Measurements from ENCODE around the gene ARPC3.
A peak's percentile ranks its signal among the peaks of the same experiment; 100 is the strongest.
"Not testable (repeated sequence)": the region's sequence is repeated elsewhere in the genome, so short reads cannot be mapped to it uniquely, and the experiment has no call there.

ARPC3 gene

DNA sequence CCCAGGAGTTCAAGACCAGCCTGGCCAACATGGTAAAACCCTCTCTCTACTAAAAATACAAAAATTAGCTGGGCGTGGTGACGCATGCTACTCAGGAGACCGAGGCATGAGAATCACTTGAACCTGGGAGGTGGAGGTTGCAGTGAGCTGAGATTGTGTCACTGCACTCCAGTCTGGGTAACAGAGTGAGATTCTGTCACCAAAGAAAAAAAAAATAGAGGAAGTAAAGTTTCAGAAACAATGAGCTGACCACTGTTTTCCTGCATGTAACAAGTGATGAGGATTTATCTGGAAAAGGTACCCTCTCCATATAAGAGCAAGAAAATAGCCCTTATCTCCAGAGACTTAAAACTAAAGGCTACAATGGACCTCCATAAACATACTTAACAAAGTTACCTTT lies 33.0 kb downstream of the ARPC3 start:
- not testable (repeated sequence) for H3K27ac ChIP-seq (ENCODE audit: low read depth, low read length); H2AFZ ChIP-seq (ENCODE audit: low read length, unreplicated experiment)

DNA sequence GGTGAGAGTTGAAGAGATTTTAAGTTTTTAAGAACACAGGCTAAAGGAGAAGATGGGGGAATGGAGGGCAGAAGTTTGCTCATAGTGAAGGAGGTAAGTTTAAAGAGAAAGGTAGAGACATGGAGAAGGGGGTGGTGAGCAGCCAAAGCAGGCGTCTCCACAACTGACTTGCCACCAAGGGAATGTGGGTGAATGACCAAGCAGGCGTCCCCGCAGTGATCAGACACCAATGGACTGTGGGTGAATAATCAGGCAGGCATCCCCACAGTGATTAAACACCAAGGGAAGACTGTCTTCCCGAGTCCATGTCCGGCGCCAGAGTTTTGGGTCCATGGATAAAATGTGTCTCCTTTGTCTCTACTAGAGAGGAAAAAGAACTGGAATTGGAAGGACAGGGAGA lies 40.1 kb downstream of the ARPC3 start:
- not testable (repeated sequence) for H2AFZ ChIP-seq (ENCODE audit: low read length, unreplicated experiment); H3K79me2 ChIP-seq (ENCODE audit: control insufficient read depth, insufficient read depth, low read length, unreplicated experiment); H3K27ac ChIP-seq (ENCODE audit: low read depth, low read length); H3K27me3 ChIP-seq (ENCODE audit: insufficient read depth, low read length); H3K4me3 ChIP-seq (ENCODE audit: low read depth, low read length); H3K36me3 ChIP-seq (ENCODE audit: insufficient read depth, low read length); H3K4me1 ChIP-seq (ENCODE audit: control insufficient read depth, insufficient read depth, low read length, unreplicated experiment)

More for the DNA sequence above, 33.0 kb downstream of the ARPC3 start:
- not testable (repeated sequence) for H3K79me2 ChIP-seq (ENCODE audit: control insufficient read depth, insufficient read depth, low read length, unreplicated experiment); H3K36me3 ChIP-seq (ENCODE audit: insufficient read depth, low read length); H3K4me3 ChIP-seq (ENCODE audit: low read depth, low read length); H3K27me3 ChIP-seq (ENCODE audit: insufficient read depth, low read length); H3K4me1 ChIP-seq (ENCODE audit: control insufficient read depth, insufficient read depth, low read length, unreplicated experiment)

DNA sequence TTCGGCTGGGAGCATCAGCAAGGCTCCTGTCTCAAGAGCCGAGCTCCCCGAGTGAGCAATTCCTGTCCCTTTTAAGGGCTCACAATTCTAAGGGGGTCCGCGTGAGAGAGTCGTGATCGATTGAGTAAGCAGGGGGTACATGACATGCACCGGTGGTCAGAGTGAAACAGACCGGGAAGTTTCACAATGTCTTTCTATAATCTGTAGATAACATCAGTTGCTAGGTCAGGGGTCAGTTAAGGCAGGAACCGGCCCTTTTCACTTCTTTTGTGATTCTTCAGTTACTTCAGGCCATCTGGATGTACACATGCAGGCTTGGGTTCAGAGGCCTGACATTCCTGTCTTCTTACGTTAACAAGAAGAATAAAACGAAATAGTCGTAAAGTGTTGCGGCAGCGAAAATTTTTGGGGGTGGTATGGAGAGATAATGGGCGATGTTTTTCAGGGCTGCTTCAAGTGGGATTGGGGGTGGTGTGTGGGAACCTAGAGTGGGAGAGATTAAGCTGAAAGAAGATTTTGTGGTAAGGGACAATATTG lies 44.9 kb downstream of the ARPC3 start:
- H3K79me2 ChIP-seq (ENCODE audit: control insufficient read depth, insufficient read depth, low read length, unreplicated experiment), result peaks cover 32% of the 10 kb centered on the region
- H3K36me3 ChIP-seq (ENCODE audit: insufficient read depth, low read length); H3K4me1 ChIP-seq (ENCODE audit: control insufficient read depth, insufficient read depth, low read length, unreplicated experiment); H3K27ac ChIP-seq (ENCODE audit: low read depth, low read length); H3K27me3 ChIP-seq (ENCODE audit: insufficient read depth, low read length); H3K4me3 ChIP-seq (ENCODE audit: low read depth, low read length); H2AFZ ChIP-seq (ENCODE audit: low read length, unreplicated experiment): not testable (repeated sequence)

DNA sequence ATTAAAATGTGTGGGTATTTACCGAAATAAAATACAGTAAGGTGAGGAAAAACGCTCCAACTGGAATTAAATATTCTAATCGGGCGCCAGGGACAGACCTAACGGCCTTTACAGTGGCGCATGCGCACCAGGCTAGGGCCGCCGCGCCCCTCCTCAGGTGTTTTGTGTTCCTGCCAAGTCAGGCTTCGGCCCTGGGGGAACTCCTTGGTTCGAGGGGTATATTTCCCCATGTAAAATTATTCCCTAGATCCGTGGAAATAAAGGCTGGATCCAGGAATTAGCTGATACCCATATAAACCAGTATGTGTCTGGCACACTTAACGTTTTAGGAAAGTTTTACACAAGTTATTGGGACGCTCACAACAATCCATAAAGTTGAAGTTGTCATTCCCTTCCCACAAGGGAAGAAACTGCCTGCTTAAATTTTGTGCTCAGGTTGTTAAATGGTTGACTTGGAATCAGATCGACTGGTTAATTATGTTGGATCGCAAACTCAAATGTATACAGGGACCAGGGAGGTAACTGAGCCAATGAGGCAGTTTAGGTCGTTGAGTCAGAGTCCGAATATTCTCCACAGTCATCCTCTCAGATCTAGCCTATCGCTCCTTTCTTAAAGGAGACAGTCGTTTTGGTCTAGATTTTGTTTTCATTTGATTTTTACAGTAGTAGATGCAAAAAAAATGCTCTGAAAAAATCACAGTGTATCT lies 46.0 kb downstream of the ARPC3 start:
- H3K4me3 ChIP-seq (ENCODE audit: low read depth, low read length), result peak overlapping the region; percentile 99
- H3K79me2 ChIP-seq (ENCODE audit: control insufficient read depth, insufficient read depth, low read length, unreplicated experiment), result peaks cover 42% of the 10 kb centered on the region
- no peaks in the 10 kb centered on the region for H3K27me3 ChIP-seq (ENCODE audit: insufficient read depth, low read length)
- H2AFZ ChIP-seq (ENCODE audit: low read length, unreplicated experiment), result peak overlapping the region; percentile 100
- peaks cover 3% of the 10 kb centered on the region for H3K4me1 ChIP-seq (ENCODE audit: control insufficient read depth, insufficient read depth, low read length, unreplicated experiment)
- peaks cover 6% of the 10 kb centered on the region; the same call in 1 of the 2 replicates for H3K36me3 ChIP-seq (ENCODE audit: insufficient read depth, low read length)
- H3K27ac ChIP-seq (ENCODE audit: low read depth, low read length), result peak overlapping the region; percentile 99

DNA sequence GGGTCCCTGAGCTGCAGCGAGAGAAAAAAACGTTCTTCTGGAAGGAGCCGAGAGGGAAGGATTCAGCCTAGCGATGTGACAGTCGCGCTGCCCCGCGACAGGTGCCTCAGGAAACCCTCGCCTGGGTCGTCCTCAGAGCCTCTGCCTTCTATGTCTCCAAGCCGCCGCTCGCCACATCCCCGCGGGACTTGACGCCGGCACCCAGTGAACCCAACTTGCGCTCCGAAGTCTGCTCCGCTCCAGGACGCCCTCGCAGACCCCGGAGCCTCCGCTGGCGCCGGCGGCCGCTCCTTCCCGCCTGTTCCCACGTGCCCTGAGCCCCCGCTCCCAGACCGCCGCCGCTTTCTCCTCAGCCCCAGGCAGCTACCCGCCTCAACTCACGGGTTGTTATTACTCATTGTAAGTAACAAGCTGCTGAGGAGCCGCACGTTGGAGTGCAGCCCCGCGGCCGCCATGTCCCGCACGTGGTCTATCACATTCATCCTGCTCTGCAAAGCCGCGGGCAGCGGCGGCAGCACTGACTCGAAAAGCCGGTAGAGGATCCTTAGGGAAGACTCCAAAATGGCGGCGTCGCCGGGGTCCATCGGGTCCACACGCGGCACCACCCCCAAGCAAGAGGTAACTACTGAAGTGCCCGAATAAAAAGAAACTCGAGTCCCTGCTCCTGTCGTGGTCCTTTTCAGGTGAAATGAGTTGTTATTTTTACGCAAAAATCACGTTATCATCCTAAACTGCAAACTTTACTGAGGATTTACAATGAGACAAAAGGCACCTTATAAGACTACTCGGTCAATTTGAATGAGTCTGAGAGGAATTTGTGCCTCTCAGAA lies 46.8 kb downstream of the ARPC3 start, which contains the start of gene ANAPC7:
TSS of gene ANAPC7 (minus strand) at position 563 of the 830 bp plus-strand sequence. CDS start at position 482, 81 bp downstream.
- peaks cover 50% of the 10 kb centered on the region for H3K79me2 ChIP-seq (ENCODE audit: control insufficient read depth, insufficient read depth, low read length, unreplicated experiment)
- peaks cover 3% of the 10 kb centered on the region for H3K4me1 ChIP-seq (ENCODE audit: control insufficient read depth, insufficient read depth, low read length, unreplicated experiment)
- peak within 1 kb of the TSS; percentile 99 for H3K4me3 ChIP-seq (ENCODE audit: low read depth, low read length)
- H3K27me3 ChIP-seq (ENCODE audit: insufficient read depth, low read length), result no peaks in the 10 kb centered on the region
- H2AFZ ChIP-seq (ENCODE audit: low read length, unreplicated experiment), result peak within 1 kb of the TSS; percentile 100
- peak within 1 kb of the TSS; percentile 99 for H3K27ac ChIP-seq (ENCODE audit: low read depth, low read length)
- peaks cover 6% of the 10 kb centered on the region; the same call in 1 of the 2 replicates for H3K36me3 ChIP-seq (ENCODE audit: insufficient read depth, low read length)
